Tongue (tissue), 2 donors: ENCODE measurements around the gene TRAF4. TPM values are rescaled to one million over a fixed set of nuclear protein-coding genes. Genes with fewer than 3 reads are reported as not detected.
"Not testable (repeated sequence)": the region's sequence is repeated elsewhere in the genome, so short reads cannot be mapped to it uniquely, and the experiment has no call there.

Experiments
- DNase-seq: peaks from one replicate; pipeline ENCODE4 v3.0.0-alpha.2; 2015
- total RNA-seq: library from RNA; depleted of rRNA; stranded (reverse); fragments of >200 nt; gene quantifications from one replicate; pipeline ENCODE4 v1.2.3, GENCODE V29; 2014

TRAF4 gene
- total RNA-seq, 1 donor from 2014 or later, result 18.6 TPM

DNA sequence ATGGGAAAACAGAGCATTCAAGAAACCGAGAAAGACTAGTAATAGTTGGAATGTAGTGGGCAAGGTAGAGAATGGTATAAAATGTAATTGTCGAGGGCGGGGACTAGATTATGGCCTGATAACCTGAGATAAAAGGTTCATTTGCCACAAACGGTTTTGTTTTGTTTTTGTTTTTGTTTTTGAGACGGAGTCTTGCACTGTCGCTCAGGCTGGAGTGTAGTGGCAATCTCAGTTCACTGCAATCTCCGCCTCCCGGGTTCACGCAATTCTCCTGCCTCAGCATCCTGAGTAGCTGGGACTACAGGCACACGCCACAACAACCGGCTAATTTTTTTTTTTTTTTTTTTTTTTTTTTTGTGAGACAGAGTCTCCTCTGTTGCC is 13.9 kb upstream of the TRAF4 start:
- DNase-seq, result no peak

- DNase-seq, result no peak
Measured at GRCh38 chr17:28733346-28733745, 10.5 kb upstream of the TRAF4 start.

DNA sequence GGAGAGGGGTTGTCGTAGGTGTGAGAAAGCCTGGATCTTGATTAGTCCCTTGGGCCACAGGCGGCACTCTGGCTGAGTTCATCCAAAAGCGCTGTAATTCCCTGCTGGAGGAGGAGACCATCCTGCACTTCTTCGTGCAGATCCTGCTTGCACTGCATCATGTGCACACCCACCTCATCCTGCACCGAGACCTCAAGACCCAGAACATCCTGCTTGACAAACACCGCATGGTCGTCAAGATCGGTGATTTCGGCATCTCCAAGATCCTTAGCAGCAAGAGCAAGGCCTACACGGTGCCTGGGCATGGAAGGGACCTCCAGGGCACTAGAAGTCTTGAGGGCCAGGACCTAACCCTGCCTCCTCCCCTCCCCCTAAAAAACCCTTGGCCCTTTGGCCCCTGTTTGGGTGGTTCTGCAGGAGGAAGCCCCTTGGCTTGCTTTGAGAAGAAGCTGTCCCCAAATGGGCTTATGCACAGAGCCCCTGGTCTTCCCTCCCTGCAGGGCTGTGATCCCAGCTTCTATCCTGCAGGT is 9.0 kb upstream of the TRAF4 start:
- DNase-seq, result no peak

GRCh38 chr17:28735242-28735722 is 8.5 kb upstream of the TRAF4 start:
- DNase-seq, result no peak

DNA sequence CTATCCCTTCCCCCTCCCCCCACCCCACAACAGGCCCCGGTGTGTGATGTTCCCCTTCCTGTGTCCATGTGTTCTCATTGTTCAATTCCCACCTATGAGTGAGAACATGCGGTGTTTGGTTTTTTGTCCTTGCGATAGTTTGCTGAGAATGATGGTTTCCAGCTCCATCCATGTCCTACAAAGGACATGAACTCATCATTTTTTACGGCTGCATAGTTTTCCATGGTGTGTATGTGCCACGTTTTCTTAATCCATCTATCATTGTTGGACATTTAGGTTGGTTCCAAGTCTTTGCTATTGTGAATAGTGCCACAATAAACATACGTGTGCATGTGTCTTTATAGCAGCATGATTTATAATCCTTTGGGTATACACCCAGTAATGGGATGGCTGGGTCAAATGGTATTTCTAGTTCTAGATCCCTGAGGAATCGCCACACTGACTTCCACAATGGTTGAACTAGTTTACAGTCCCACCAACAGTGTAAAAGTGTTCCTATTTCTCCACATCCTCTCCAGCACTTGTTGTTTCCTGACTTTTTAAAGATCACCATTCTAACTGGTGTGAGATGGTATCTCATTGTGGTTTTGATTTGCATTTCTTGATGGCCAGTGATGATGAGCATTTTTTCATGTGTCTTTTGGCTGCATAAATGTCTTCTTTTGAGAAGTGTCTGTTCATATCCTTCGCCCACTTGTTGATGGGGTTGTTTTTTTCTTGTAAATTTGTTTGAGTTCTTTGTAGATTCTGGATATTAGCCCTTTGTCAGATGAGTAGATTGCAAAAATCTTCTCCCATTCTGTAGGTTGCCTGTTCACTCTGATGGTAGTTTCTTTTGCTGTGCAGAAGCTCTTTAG is 7.7 kb upstream of the TRAF4 start:
- not testable (repeated sequence) for DNase-seq

DNA sequence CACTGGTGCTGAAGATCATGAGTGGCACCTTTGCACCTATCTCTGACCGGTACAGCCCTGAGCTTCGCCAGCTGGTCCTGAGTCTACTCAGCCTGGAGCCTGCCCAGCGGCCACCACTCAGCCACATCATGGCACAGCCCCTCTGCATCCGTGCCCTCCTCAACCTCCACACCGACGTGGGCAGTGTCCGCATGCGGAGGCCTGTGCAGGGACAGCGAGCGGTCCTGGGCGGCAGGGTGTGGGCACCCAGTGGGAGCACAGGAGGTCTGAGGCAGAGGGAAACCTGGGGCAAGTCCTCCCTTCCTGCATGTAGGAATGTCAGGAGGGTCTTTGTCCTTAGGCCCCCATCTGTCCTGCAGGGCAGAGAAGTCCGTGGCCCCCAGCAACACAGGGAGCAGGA is 6.5 kb upstream of the TRAF4 start:
- DNase-seq, result no peak

DNA sequence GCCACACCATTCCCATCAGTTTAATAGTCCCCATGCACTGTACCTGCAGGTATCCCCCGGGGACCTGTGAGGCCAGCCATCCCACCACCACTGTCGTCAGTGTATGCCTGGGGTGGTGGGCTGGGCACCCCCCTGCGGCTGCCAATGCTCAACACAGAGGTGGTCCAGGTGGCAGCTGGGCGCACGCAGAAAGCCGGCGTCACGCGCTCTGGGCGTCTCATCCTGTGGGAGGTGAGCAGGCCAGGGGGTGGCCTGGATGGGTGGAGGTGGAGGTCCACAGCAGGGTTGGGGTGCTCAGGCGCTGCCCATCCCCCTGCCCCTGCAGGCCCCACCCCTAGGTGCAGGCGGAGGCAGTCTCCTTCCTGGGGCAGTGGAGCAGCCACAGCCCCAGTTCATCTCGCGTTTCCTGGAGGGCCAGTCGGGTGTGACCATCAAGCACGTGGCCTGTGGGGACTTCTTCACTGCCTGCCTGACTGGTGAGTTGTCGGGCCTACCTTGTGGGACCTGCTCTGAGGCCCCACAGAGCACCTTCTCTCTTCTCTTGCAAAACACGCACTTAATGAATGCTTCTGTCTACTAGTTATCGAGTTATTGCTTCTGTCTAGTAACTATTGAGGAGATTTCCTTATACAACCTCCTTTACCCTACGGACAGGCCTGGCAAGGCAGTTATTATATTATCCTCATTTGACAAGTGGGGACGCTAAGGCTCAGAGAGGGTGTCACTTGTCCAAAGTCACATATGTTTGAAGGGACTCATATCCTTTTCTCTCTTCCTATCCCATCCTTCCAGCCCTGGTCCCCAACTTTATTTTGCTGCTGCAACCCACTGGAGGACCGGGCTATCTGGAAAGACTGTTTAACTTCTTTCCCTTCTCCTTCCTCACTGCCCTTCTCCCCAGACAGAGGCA is 5.8 kb upstream of the TRAF4 start:
- DNase-seq, result no peak

- no peak for DNase-seq
Measured at GRCh38 chr17:28738680-28739384, 5.0 kb upstream of the TRAF4 start.

DNA sequence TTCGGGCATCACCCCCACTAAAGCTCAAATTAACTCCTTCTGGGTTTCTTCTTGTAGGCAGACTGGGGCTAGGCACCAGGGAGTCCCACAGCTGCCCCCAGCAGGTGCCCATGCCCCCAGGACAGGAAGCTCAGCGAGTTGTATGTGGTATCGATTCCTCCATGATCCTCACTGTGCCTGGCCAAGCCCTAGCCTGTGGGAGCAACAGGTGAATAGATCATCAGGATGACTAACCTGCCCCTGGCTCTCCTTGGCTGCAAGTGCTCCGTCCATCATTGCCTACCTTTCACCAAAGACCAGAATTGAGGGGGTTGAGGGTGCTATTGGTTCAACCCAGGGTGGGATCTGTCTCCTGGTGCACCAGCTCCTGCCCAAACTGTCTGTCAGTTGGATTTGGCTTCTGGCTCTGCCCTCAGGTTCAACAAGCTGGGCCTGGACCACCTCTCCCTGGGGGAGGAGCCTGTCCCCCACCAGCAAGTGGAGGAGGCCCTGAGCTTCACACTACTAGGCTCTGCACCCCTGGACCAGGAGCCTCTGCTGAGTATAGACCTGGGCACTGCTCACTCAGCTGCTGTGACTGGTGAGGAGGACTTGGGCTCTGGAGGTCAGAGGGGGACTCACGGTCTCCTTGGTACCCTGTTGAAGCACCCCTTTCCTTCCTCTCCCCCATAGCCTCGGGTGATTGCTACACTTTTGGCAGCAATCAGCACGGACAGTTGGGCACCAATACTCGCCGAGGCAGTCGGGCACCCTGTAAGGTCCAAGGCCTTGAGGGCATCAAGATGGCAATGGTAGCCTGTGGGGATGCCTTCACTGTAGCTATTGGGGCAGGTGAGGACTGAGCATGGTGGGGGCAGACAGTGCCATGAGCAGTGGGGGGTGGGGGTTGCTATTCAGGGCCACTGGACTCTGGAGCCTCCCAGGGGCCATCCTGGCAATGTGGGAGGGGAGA is 3.1 kb upstream of the TRAF4 start:
- no peak for DNase-seq

- DNase-seq, result no peak
Measured at GRCh38 chr17:28741358-28742349, 2.2 kb upstream of the TRAF4 start.

- peak; percentile 74 for DNase-seq
Measured at GRCh38 chr17:28744104-28744971, 527 bp downstream of the TRAF4 start.

- DNase-seq, result peak; percentile 85
Measured at GRCh38 chr17:28744972-28745785, 1.4 kb downstream of the TRAF4 start.

DNA sequence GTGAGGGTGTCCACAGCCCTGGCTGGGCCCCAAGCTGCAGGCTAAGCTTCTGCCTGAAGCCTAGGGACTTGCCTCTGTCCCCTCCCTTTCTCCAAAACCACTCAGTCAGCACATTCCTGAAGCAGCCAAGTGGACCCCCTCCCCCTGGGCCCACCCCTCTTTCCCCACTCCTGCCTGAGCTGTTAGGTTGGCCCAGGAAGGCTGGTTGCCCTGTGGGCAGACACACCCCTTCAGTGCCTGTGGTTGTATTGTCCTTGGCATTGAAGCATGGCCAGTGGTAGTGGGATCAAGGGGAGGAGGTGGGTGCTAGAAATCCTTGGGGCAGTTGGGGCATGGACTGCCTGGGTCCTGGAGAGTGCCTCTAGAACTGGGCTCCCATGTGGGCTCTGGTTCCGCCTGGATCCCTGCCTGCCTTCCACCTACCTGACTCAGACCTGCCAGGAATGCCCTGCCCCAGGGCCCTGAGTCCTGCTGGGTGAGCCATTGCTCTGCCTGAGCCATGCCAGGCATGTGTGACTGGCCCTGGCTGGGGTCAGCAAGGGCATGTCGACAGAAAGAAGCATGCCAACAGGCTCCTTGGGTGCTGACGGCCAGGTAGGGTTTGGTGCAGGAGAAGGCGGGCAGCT is 2.1 kb downstream of the TRAF4 start:
- no peak for DNase-seq

GRCh38 chr17:28746611-28747050 is 2.8 kb downstream of the TRAF4 start:
- peak; percentile 95 for DNase-seq

- DNase-seq, result no peak
Measured at GRCh38 chr17:28747051-28747691, 3.4 kb downstream of the TRAF4 start.
